ENCODE measurements around the gene LAG3.

Gene LAG3

GRCh38 chr12:6784296-6784695, 12.0 kb downstream of the LAG3 start:
- Mint-ChIP-seq H3K9me3 (no peaks in the 10 kb centered on the region), H3K27me3 (no peaks in the 10 kb centered on the region), H3K36me3 (no peaks in the 10 kb centered on the region), H3K4me3 (no peak overlapping the region), H3K27ac (no peak overlapping the region), H3K4me1 (no peaks in the 10 kb centered on the region)
- no peak for ATAC-seq (ENCODE audit: low read depth)
- DNase-seq (ENCODE audit: low spot score in 2 of 2), result no peak

GRCh38 chr12:6784761-6785160, 12.4 kb downstream of the LAG3 start:
- H3K27me3 Mint-ChIP-seq, result no peaks in the 10 kb centered on the region
- no peak for ATAC-seq (ENCODE audit: low read depth)
- no peaks in the 10 kb centered on the region for H3K36me3 Mint-ChIP-seq
- no peaks in the 10 kb centered on the region for H3K9me3 Mint-ChIP-seq
- DNase-seq (ENCODE audit: low spot score in 2 of 2), result no peak
- H3K4me3 Mint-ChIP-seq, result no peak overlapping the region
- H3K4me1 Mint-ChIP-seq, result no peaks in the 10 kb centered on the region
- no peak overlapping the region for H3K27ac Mint-ChIP-seq

- Mint-ChIP-seq H3K4me3 (no peak overlapping the region), H3K4me1 (no peaks in the 10 kb centered on the region), H3K36me3 (no peaks in the 10 kb centered on the region), H3K27me3 (no peaks in the 10 kb centered on the region), H3K9me3 (no peaks in the 10 kb centered on the region), H3K27ac (no peak overlapping the region)
- DNase-seq (ENCODE audit: low spot score in 2 of 2) (no peak), ATAC-seq (ENCODE audit: low read depth) (no peak)
These were observed 14.2 kb downstream of the LAG3 start for GRCh38 chr12:6786416-6787094.

DNA sequence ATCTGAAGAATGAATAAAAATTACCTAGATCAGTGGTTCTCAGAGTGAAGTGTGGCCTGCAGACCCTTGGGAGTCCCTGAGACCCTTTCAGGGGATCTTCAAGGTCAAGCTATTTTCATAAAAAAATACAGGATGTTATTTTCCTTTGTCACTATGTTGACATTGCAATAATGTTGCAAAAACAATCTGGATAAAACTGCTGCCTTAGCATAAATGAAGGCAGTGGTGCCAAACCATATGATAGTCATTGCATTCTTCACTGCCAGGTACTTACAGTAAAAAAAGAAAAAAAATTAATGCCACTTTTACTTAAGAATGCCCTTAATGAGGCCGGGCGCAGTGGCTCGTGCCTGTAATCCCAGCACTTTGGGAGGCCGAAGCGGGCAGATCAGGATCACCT, 15.0 kb downstream of the LAG3 start:
- H3K36me3 Mint-ChIP-seq, result no peaks in the 10 kb centered on the region
- no peak for ATAC-seq (ENCODE audit: low read depth)
- H3K27me3 Mint-ChIP-seq, result no peaks in the 10 kb centered on the region
- no peak overlapping the region for H3K27ac Mint-ChIP-seq
- H3K9me3 Mint-ChIP-seq, result no peaks in the 10 kb centered on the region
- peaks cover 2% of the 10 kb centered on the region for H3K4me1 Mint-ChIP-seq
- no peak for DNase-seq (ENCODE audit: low spot score in 2 of 2)
- H3K4me3 Mint-ChIP-seq, result no peak overlapping the region

DNA sequence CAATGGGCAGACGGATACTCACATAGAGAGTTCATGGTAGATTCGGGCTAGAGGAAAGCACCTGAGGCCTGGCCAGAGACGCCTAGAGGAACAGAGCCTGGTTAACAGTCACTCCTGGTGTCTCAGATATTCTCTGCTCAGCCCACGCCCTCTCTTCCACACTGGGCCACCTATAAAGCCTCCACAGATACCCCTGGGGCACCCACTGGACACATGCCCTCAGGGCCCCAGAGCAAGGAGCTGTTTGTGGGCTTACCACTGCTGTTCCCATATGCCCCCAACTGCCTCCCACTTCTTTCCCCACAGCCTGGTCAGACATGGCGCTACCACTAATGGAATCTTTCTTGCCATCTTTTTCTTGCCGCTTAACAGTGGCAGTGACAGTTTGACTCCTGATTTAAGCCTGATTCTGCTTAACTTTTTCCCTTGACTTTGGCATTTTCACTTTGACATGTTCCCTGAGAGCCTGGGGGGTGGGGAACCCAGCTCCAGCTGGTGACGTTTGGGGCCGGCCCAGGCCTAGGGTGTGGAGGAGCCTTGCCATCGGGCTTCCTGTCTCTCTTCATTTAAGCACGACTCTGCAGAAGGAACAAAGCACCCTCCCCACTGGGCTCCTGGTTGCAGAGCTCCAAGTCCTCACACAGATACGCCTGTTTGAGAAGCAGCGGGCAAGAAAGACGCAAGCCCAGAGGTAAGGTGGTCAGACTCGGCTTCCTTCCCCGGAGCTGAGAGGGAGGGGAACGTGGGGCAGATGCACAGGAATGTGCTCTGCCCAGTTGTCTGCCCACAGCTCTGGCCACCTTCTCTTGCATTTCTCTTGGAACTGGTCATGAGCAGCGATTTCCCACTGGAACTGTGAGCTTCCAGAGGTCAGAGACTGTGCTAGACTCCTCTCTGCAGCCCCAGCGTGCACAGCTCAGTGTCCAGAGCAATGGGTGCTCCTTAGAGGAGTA, 16.9 kb downstream of the LAG3 start, which contains the start of gene CD4:
TSS of gene CD4 (plus strand) at position 557 of the 953 bp plus-strand sequence. CDS start 10,611 bp downstream, outside the sequence.
- no peak within 1 kb of the TSS for H3K4me3 Mint-ChIP-seq
- no peak for ATAC-seq (ENCODE audit: low read depth)
- no peaks in the 10 kb centered on the region for H3K36me3 Mint-ChIP-seq
- no peaks in the 10 kb centered on the region for H3K9me3 Mint-ChIP-seq
- no peak within 1 kb of the TSS for H3K27ac Mint-ChIP-seq
- H3K27me3 Mint-ChIP-seq, result peaks cover 1% of the 10 kb centered on the region
- no peak for DNase-seq (ENCODE audit: low spot score in 2 of 2)
- peaks cover 10% of the 10 kb centered on the region for H3K4me1 Mint-ChIP-seq

DNA sequence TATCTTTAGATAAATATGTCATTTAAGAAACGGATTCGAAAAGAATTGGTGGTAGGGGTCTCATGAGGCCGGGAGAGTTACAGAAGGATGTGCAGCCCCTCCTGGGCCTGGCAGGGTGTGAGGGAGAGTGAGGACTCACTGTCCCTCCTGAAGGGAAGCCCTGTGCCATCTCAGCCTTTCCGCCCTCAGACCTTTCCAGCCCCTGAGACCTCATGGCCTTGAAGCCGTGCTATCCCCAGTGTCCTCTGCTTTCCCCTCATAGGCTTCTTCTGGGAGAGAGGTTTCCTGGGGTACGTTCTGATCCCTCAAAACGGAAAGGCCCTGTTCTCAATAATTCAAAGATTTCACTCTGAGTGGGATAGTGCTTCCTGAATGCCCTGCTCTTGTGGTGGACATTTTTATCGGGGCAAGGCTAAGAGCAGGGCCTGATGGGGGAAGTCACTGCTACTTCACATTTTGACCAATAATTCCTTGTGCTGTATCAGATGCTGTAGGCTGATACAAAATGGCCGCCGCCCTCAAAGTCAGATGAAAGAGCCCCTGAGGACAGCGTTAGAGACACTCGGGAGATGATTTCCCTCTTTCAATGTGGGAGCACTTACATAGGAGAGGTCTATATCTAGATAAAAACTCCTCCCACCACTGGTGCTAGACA, 18.3 kb downstream of the LAG3 start:
- H3K27me3 Mint-ChIP-seq, result peaks cover 1% of the 10 kb centered on the region
- ATAC-seq (ENCODE audit: low read depth) (no peak), DNase-seq (ENCODE audit: low spot score in 2 of 2) (no peak)
- no peak overlapping the region for H3K4me3 Mint-ChIP-seq
- H3K27ac Mint-ChIP-seq, result no peak overlapping the region
- peaks cover 10% of the 10 kb centered on the region for H3K4me1 Mint-ChIP-seq
- H3K9me3 Mint-ChIP-seq, result no peaks in the 10 kb centered on the region
- H3K36me3 Mint-ChIP-seq, result no peaks in the 10 kb centered on the region

DNA sequence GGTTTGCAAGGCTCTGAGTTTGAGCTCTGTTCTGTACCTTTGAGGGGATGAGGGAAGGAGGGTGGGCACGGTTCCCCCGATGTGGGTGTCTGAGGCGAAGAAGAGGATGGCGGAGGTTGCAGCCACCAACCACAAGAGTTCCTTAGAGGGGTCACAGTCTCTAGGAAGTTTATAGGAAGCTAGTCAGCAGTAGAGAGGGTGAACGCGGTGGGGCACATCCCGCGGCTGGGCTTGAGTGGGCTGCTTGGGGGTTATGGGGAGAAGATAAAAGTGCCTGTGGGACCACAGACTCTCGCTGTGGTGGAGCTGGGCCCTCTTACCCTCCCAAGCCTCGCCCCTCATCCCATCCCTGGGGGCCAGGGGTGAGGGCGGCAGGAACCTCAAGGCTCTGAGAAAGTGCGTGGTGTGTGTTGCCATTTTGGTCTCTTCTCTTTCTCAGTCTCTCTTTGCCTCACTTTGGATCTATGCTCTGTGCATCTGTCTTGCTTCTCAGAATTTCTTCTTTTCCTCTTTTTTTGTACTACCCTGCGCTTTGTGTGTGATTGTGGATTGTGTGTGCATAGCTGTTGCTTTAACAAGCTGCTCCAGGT, 19.7 kb downstream of the LAG3 start:
- Mint-ChIP-seq H3K36me3 (no peaks in the 10 kb centered on the region), H3K27ac (no peak overlapping the region), H3K4me1 (peaks cover 10% of the 10 kb centered on the region), H3K27me3 (peaks cover 9% of the 10 kb centered on the region), H3K9me3 (no peaks in the 10 kb centered on the region), H3K4me3 (no peak overlapping the region)
- DNase-seq (ENCODE audit: low spot score in 2 of 2) (no peak), ATAC-seq (ENCODE audit: low read depth) (no peak)

DNA sequence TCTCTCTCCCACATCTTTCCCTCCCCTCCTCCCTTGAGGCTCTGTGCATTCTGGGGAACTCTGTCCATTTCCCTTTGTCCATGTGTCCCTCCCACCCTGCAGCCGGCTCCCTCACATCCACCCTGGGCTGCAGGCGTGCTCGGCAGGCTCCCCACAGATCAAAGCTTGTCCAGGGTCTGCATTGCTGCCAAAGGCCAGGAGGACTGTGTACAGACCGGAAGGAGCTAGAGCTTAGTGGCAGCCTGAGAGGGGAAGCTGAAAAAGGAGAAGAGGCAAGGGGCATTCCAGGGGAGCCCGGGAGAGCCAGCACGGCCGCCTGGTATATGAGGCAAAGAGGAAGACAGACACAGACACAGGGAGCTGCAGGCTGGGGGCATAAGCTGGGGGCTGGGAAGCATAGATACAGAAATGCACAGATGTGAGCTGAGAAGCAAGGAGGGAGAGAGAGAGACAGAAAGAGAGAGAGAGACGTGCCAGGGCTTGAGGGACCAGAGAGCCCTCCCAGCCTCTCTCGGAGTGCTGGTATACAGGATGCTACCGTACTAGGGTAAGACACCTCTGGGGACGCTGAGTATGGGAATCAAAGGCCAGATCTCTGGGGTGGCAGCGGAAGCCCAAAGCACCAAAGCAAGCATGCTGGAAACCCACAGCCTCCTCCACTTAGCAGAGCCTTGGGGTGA, 20.3 kb downstream of the LAG3 start:
- Mint-ChIP-seq H3K27ac (no peak overlapping the region), H3K4me1 (peaks cover 10% of the 10 kb centered on the region), H3K27me3 (peaks cover 10% of the 10 kb centered on the region), H3K36me3 (no peaks in the 10 kb centered on the region), H3K4me3 (no peak overlapping the region), H3K9me3 (no peaks in the 10 kb centered on the region)
- DNase-seq (ENCODE audit: low spot score in 2 of 2) (no peak), ATAC-seq (ENCODE audit: low read depth) (peak; percentile 88)

DNA sequence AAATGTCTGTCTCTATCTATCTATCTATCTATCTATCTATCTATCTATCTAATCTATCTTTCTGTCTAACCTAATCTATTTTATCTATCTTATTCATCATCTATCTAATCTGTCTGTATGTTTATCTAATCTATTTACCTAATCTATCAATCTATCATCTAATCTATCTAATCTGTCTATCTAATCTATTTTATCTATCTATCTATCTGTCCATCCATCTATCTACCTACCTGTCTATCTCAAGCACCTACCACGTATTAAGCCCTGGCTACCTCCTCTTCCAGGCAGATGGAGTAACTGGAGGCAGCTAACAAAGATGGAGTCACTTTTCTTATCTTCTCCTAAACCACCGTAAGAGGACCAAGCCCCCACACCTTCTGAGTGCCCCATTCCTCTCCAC, 22.8 kb downstream of the LAG3 start:
- peaks cover 10% of the 10 kb centered on the region for H3K27me3 Mint-ChIP-seq
- no peak overlapping the region for H3K4me3 Mint-ChIP-seq
- DNase-seq (ENCODE audit: low spot score in 2 of 2) (no peak), ATAC-seq (ENCODE audit: low read depth) (no peak)
- peaks cover 10% of the 10 kb centered on the region for H3K4me1 Mint-ChIP-seq
- no peaks in the 10 kb centered on the region for H3K9me3 Mint-ChIP-seq
- H3K36me3 Mint-ChIP-seq, result no peaks in the 10 kb centered on the region
- H3K27ac Mint-ChIP-seq, result no peak overlapping the region

DNA sequence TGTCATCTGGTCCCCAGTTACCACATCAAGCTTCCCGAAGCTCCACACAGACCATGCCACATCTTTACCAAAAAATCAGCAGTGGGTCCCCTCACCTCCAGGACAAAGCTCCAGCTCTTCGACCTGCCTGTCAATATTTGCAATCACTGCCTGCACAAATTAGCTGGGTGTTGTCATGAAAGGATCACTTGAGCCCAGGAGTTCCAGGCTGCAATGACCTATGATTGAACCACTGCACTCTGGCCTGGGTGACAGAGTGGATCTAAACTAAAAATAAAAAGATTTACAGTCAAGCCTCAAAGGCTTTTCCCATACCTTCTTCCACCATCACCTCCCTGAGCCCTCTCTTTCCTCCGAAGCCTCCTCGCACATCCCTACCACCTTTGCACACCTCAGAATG, 24.3 kb downstream of the LAG3 start:
- no peak for DNase-seq (ENCODE audit: low spot score in 2 of 2)
- H3K4me1 Mint-ChIP-seq, result peaks cover 10% of the 10 kb centered on the region
- H3K36me3 Mint-ChIP-seq, result no peaks in the 10 kb centered on the region
- H3K9me3 Mint-ChIP-seq, result no peaks in the 10 kb centered on the region
- H3K4me3 Mint-ChIP-seq, result no peak overlapping the region
- ATAC-seq (ENCODE audit: low read depth), result no peak
- H3K27ac Mint-ChIP-seq, result no peak overlapping the region
- peaks cover 10% of the 10 kb centered on the region for H3K27me3 Mint-ChIP-seq

DNA sequence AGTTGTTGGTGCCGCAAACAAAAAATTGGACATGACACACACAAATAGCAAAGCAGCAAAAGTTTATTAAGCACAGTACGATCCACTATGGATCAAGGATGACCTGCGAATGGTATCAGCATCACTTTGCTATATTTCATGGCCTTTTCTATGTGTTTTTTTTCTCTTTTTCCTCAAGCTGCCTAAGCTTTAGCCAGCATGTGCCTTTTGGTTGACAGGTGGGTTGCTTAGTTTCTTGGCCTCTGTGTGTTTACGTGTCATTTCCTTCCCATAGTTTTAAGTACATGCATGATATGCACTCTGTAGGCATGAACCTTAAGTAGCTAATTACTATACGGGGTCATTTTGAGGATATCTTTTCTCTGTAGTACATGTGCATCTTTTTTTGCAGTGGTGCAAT, 26.8 kb downstream of the LAG3 start:
- no peaks in the 10 kb centered on the region for H3K9me3 Mint-ChIP-seq

DNA sequence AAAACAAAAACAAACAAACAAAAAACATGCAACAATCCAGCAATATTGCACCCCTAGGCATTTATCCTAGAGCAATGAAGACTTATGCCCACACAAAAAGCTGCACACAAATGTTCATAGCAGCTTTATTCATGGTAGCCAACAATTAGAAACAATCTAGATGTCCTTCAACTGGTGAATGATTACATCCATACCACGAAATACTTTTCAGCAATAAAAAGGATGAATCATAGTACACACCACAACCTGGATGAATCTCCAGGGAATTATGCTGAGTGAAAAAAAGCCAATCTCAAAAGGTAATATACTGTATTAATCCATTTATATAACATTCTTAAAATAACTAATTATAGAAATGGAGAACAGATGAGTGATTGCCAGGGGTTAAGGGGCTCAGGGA, 34.9 kb downstream of the LAG3 start:
- H3K27ac Mint-ChIP-seq, result no peak overlapping the region
- H3K4me3 Mint-ChIP-seq, result no peak overlapping the region
- no peaks in the 10 kb centered on the region for H3K27me3 Mint-ChIP-seq
- H3K9me3 Mint-ChIP-seq, result no peaks in the 10 kb centered on the region
- H3K4me1 Mint-ChIP-seq, result peaks cover 7% of the 10 kb centered on the region
- DNase-seq (ENCODE audit: low spot score in 2 of 2) (no peak), ATAC-seq (ENCODE audit: low read depth) (no peak)
- no peaks in the 10 kb centered on the region for H3K36me3 Mint-ChIP-seq

More for the DNA sequence above, 26.8 kb downstream of the LAG3 start:
- no peak for ATAC-seq (ENCODE audit: low read depth)
- Mint-ChIP-seq H3K27me3 (peaks cover 8% of the 10 kb centered on the region), H3K27ac (no peak overlapping the region), H3K36me3 (no peaks in the 10 kb centered on the region), H3K4me3 (no peak overlapping the region), H3K4me1 (no peaks in the 10 kb centered on the region)
- no peak for DNase-seq (ENCODE audit: low spot score in 2 of 2)

DNA sequence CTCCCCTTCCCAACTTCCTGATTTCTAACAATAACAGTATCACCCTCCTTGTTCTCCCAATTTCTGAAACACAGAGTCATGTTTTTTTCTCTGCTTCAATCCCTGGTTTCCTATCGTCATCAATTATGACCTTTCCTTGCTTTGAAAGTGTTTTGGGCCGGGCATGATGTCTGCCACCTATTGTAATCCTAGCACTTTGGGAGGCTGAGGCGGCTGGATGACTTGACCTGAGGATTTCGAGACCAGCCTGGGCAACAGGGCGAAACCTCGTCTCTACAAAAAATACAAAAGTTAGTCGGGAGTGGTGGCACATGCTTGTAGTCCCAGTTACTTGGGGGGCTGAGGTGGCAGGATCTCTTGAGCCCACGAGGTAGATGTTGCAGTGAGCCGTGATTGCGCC, 36.7 kb downstream of the LAG3 start:
- Mint-ChIP-seq H3K4me3 (no peak overlapping the region), H3K27me3 (no peaks in the 10 kb centered on the region), H3K36me3 (no peaks in the 10 kb centered on the region), H3K27ac (no peak overlapping the region), H3K9me3 (no peaks in the 10 kb centered on the region), H3K4me1 (peaks cover 13% of the 10 kb centered on the region)
- DNase-seq (ENCODE audit: low spot score in 2 of 2) (no peak), ATAC-seq (ENCODE audit: low read depth) (no peak)
